ENCODE data around the gene MGLL.

MGLL gene

GRCh38 chr3:127678315-127678599 lies 144.1 kb downstream of the MGLL start:
- H3K4me3 ChIP-seq (ENCODE audit: low read depth, low read length): no peak overlapping the region
- TF ChIP-seq CTCF (IDR thresholded peaks at IDR 0.05; ENCODE audit: insufficient read depth, low read depth, low read length, missing control alignments): no peak
- no peak for DNase-seq (ENCODE audit: low read depth)

- no peak for DNase-seq (ENCODE audit: low read depth)
- no peak for TF ChIP-seq CTCF (IDR thresholded peaks at IDR 0.05; ENCODE audit: insufficient read depth, low read depth, low read length, missing control alignments)
- H3K4me3 ChIP-seq (ENCODE audit: low read depth, low read length): no peak overlapping the region
Observed at GRCh38 chr3:127677541-127678314, 144.6 kb downstream of the MGLL start.

GRCh38 chr3:127676921-127677351 lies 145.4 kb downstream of the MGLL start:
- no peak for TF ChIP-seq CTCF (IDR thresholded peaks at IDR 0.05; ENCODE audit: insufficient read depth, low read depth, low read length, missing control alignments)

GRCh38 chr3:127676456-127676855 lies 145.9 kb downstream of the MGLL start:
- no peak overlapping the region for H3K4me3 ChIP-seq (ENCODE audit: low read depth, low read length)
- no peak for DNase-seq (ENCODE audit: low read depth)
- no peak for TF ChIP-seq CTCF (IDR thresholded peaks at IDR 0.05; ENCODE audit: insufficient read depth, low read depth, low read length, missing control alignments)

More at GRCh38 chr3:127676921-127677351, 145.4 kb downstream of the MGLL start:
- no peak overlapping the region for H3K4me3 ChIP-seq (ENCODE audit: low read depth, low read length)
- DNase-seq (ENCODE audit: low read depth): no peak

GRCh38 chr3:127675651-127676391 lies 146.5 kb downstream of the MGLL start:
- no peak for DNase-seq (ENCODE audit: low read depth)
- no peak for TF ChIP-seq CTCF (IDR thresholded peaks at IDR 0.05; ENCODE audit: insufficient read depth, low read depth, low read length, missing control alignments)
- no peak overlapping the region for H3K4me3 ChIP-seq (ENCODE audit: low read depth, low read length)

- no peak overlapping the region for H3K4me3 ChIP-seq (ENCODE audit: low read depth, low read length)
- no peak for TF ChIP-seq CTCF (IDR thresholded peaks at IDR 0.05; ENCODE audit: insufficient read depth, low read depth, low read length, missing control alignments)
- no peak for DNase-seq (ENCODE audit: low read depth)
Observed at GRCh38 chr3:127674790-127675189, 147.5 kb downstream of the MGLL start.
